GM18951 (cell line): ENCODE results near the gene DRD2.
"Not testable (repeated sequence)": the region's sequence is repeated elsewhere in the genome, so short reads cannot be mapped to it uniquely, and the experiment has no call there.

Experiments
- POLR2A ChIP-seq: IDR thresholded peaks from 4 replicates; pipeline ENCODE4 v1.6.1; 2011; ENCODE audit warnings: mild to moderate bottlenecking; ENCODE audit not compliant: insufficient read length, insufficient read depth; ENCODE audit errors: extremely low read depth
- in situ Hi-C: fragments of 300-500 bp; cut with MboI; formaldehyde crosslinking; loops from one replicate; pipeline ENCODE4 v1.12.0; 2022; ENCODE audit warnings: low sequenced_read_pairs, mixed read lengths, inconsistent platforms; ENCODE audit not compliant: unreplicated experiment

DRD2 gene

DNA sequence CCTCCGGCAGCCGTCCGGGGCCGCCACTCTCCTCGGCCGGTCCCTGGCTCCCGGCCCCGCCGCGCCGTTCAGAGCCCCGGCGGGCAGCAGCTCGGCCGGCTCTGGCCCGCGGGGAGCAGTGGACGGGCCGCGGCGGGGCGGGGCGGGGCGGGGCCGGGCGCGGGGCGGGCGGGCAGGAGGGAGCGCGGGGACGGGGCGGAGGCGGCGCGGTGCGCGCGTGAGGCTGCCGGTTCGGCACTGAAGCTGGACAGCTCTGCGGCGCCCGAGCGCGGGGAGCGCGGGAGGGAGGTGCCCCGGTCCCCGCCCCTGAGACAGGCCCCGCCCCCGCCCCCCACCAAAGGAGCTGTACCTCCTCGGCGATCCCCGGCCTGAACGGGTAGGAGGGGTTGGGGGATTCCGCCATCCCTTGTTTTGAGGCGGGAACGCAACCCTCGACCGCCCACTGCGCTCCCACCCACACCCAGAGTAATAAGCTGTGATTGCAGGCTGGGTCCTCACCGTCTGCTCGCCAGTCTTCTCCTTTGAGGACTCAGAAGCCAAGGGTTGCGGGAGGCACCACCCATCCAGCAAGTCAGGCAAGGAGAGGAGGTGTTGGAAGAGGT is at the start of gene DRD2:
Gene DRD2, minus strand, starts transcription at position 239 of the 602 bp plus-strand sequence. CDS start 50,747 bp downstream, outside the sequence.
- in situ Hi-C loops, result no loop called here
- TF ChIP-seq POLR2A, result no peak

GRCh38 chr11:113523906-113524305 is 48.7 kb upstream of the DRD2 start:
- in situ Hi-C loops, result not testable (repeated sequence)

DNA sequence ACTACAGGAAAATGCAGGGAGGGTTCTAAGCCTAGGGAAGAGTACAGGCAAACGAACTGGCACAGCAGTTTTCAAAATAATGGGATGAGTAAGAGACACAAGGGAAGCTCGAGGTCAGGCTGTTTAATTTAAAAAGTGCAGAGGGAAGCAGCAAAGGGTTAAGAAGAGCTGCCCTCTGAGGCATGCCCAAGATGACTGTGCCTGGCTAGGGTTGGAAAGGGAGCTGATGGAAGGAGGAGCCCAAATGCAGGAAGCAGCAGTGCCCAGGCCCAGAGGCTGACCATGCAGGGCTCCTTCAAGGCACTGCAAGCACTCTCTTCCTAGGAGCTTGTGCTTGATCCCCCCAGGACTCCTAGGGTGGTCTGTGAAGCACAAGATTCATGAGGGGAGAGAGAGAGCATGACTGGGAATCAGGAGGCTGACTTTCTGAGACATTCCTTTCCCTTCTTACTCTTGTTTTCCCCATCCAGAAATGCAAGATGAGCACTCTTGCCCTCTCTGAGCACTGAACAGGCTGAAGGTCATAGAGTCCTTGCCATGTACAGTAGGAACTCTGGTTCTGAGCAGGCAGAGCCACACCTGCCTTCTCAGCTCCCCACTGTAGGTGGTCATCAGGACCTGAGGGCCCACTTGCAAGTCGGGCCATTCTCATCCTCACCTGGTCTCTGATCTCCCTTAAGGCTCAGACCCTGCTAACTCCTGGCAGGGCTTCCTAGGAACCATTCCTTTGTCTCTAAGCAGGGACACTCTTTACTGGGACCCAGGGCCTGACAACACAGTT is 46.7 kb upstream of the DRD2 start:
- in situ Hi-C loops, result no loop called here
- no peak for TF ChIP-seq POLR2A

DNA sequence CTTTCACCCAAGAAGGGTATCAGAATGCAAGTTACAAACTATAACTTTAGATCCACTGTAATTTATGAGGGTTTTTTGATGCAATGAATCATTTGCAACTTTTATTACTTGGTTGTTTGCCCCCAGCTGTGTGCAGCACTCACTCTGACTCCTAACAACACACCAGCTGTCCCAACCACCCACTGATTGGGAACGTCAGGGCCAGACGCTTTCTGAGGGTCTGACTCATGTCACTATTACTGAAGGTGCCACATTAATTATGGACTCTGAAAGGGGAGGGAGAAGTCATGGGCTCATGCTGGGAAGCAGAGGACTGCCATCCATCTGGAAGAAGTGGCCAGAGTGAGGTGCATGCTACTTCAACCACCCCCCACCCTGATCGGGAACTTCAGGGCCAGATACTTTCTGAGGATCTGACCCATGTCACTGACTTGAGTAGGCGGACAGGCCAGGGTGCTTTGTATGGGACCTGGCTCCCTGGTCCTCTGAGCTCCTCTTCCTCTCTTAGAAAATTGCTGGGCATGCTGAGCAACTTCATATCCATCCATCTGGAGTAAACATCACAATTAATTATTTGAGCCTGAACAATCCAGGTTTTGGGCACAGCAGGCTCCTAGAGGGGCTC is 44.9 kb upstream of the DRD2 start:
- in situ Hi-C loops, result no loop called here
- TF ChIP-seq POLR2A, result no peak

- no peak for TF ChIP-seq POLR2A
- in situ Hi-C loops, result no loop called here
Observed at GRCh38 chr11:113518716-113519495, 43.7 kb upstream of the DRD2 start.

- TF ChIP-seq POLR2A, result no peak
- in situ Hi-C loops, result no loop called here
Observed at GRCh38 chr11:113517361-113517760, 42.2 kb upstream of the DRD2 start.

DNA sequence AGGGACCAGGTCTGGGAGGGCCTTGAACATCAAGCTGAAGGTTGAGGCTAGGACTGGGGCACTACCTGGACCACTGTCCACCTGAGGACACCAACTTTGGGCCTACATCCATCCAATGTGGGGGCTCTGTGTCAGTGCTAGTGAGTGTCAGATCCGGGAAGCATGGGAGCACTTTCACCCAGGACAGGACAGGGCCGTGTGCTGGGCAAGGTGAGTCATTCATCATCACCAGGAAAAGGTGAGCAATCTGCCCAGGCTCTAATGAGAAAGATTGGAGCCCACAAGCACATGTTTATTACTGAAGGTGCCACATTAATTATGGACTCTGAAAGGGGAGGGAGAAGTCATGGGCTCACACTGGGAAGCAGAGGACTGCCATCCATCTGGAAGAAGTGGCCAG is 39.7 kb upstream of the DRD2 start:
- TF ChIP-seq POLR2A, result no peak
- in situ Hi-C loops, result no loop called here

GRCh38 chr11:113507341-113507740 is 32.1 kb upstream of the DRD2 start:
- no peak for TF ChIP-seq POLR2A
- in situ Hi-C loops, result no loop called here

GRCh38 chr11:113506893-113507292 is 31.7 kb upstream of the DRD2 start:
- in situ Hi-C loops, result no loop called here
- TF ChIP-seq POLR2A, result no peak

- no peak for TF ChIP-seq POLR2A
- in situ Hi-C loops, result no loop called here
Observed at GRCh38 chr11:113506461-113506860, 31.3 kb upstream of the DRD2 start.

GRCh38 chr11:113505541-113506375 is 30.6 kb upstream of the DRD2 start:
- in situ Hi-C loops, result no loop called here
- no peak for TF ChIP-seq POLR2A

DNA sequence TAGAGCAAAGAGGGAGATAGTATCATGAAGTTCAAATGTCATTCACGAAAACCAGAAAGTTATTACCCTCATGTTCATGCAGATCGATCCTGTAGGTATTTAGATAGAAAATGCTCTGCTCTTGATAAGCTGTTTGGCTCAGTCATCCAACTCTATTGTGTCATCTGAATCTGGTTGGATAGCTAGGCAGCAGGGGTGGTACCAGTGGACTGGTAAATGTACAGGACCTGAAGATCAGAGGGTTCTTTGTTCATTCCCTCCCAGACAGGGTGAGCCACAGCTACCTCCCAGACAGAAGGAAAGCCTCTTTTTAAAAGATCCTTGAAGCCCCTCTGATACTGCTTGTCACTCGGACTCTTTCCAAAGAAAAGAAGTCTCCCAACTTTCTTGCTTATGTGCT is 29.8 kb upstream of the DRD2 start:
- in situ Hi-C loops, result no loop called here
- TF ChIP-seq POLR2A, result no peak

GRCh38 chr11:113504586-113504985 is 29.4 kb upstream of the DRD2 start:
- TF ChIP-seq POLR2A, result no peak
- in situ Hi-C loops, result no loop called here

- in situ Hi-C loops, result no loop called here
- no peak for TF ChIP-seq POLR2A
Observed at GRCh38 chr11:113504071-113504470, 28.9 kb upstream of the DRD2 start.
